CD14-positive monocyte (primary cell): Measurements from ENCODE around the gene ZNF275. TPM values are rescaled to one million over a fixed set of nuclear protein-coding genes. Genes with fewer than 3 reads are reported as not detected.

Experiments used
- DNase-seq, 3 donors: peaks; one replicate each; pipeline ENCODE4 v3.0.0-alpha.2; 2011 to 2022
- H2AFZ ChIP-seq: 2 replicates; pipeline ENCODE4 v1.6.0; 2012; ENCODE audit warnings: mild to moderate bottlenecking, low read depth, low read length, inconsistent platforms; ENCODE audit not compliant: insufficient read depth, poor library complexity, severe bottlenecking
- H3K27ac ChIP-seq, 2 donors: 1 replicate in 1 of 2; 2 replicates in 1 of 2; pipeline ENCODE4 v1.5.1; 2012 to 2013; ENCODE audit warnings: low read length in 2 of 2, control low read depth in 1 of 2, inconsistent platforms in 1 of 2, low read depth in 1 of 2, mild to moderate bottlenecking in 1 of 2
- H3K27me3 ChIP-seq, 2 donors: one replicate each; pipeline versions ENCODE4 v1.6.0 to v1.6.1; 2011 to 2013; ENCODE audit warnings: low read length in 2 of 2; ENCODE audit not compliant: control insufficient read depth in 2 of 2, insufficient read depth in 2 of 2
- H3K36me3 ChIP-seq, 2 donors: replicated peaks in 1 of 2; 1 replicate in 1 of 2; 2 replicates in 1 of 2; pipeline versions ENCODE4 v1.5.1 to v1.6.1; 2012 to 2013; ENCODE audit warnings: low read length in 2 of 2, control low read depth in 1 of 2, inconsistent platforms in 1 of 2, mild to moderate bottlenecking in 1 of 2; ENCODE audit not compliant: insufficient read depth in 2 of 2, control insufficient read depth in 1 of 2
- H3K4me1 ChIP-seq, 2 donors: 1 replicate in 1 of 2; 2 replicates in 1 of 2; pipeline versions ENCODE4 v1.5.1 to v1.6.1; 2012 to 2013; ENCODE audit warnings: low read length in 2 of 2, control low read depth in 1 of 2, inconsistent platforms in 1 of 2, mild to moderate bottlenecking in 1 of 2, moderate library complexity in 1 of 2; ENCODE audit not compliant: insufficient read depth in 2 of 2, control insufficient read depth in 1 of 2
- H3K4me2 ChIP-seq: replicated peaks from 2 replicates; pipeline ENCODE3; 2012; ENCODE audit warnings: low read length, moderate library complexity, mild to moderate bottlenecking; ENCODE audit not compliant: poor library complexity, severe bottlenecking; ENCODE audit errors: extremely low read depth
- H3K4me3 ChIP-seq, 3 experiments: fragments of 200-600 bp in 1 of 3; sonication (generic) in 1 of 3; replicated peaks in 1 of 3; 1 replicate in 2 of 3; 2 replicates in 1 of 3; pipeline ENCODE4 v1.5.1; 2011 to 2013; ENCODE audit warnings: low read length in 3 of 3, mild to moderate bottlenecking in 3 of 3, control low read depth in 2 of 3, low read depth in 2 of 3, inconsistent platforms in 1 of 3, moderate library complexity in 1 of 3
- H3K79me2 ChIP-seq: 2 replicates; pipeline ENCODE4 v1.6.0; 2012; ENCODE audit warnings: mild to moderate bottlenecking, control low read depth, inconsistent platforms, low read length, moderate library complexity; ENCODE audit not compliant: insufficient read depth
- H3K9ac ChIP-seq: 2 replicates; pipeline ENCODE4 v1.6.0; 2017; ENCODE audit warnings: low read length, mild to moderate bottlenecking; ENCODE audit not compliant: insufficient read depth, poor library complexity, severe bottlenecking
- H3K9me3 ChIP-seq, 2 donors: replicated peaks in 1 of 2; 1 replicate in 1 of 2; 2 replicates in 1 of 2; pipeline versions ENCODE4 v1.5.1 to v1.6.1; 2012 to 2013; ENCODE audit warnings: low read length in 2 of 2, control low read depth in 1 of 2; ENCODE audit not compliant: control insufficient read depth in 1 of 2, insufficient read depth in 1 of 2
- H4K20me1 ChIP-seq: 2 replicates; pipeline ENCODE4 v1.6.0; 2012; ENCODE audit warnings: mild to moderate bottlenecking, low read length, control low read depth, moderate library complexity; ENCODE audit not compliant: insufficient read depth
- H3K27ac Mint-ChIP-seq, 7 donors: one replicate each; pipeline ENCODE4 v1.8.0; 2020; ENCODE audit warnings: mild to moderate bottlenecking in 7 of 7, mixed read lengths in 7 of 7, moderate library complexity in 6 of 7, inconsistent platforms in 2 of 7
- H3K27me3 Mint-ChIP-seq, 3 donors: one replicate each; pipeline ENCODE4 v1.8.0; 2021 to 2022; ENCODE audit warnings: low read depth in 3 of 3, mild to moderate bottlenecking in 3 of 3, mixed read lengths in 3 of 3, moderate library complexity in 3 of 3, inconsistent platforms in 1 of 3
- H3K36me3 Mint-ChIP-seq, 2 donors: one replicate each; pipeline ENCODE4 v1.8.0; 2020; ENCODE audit warnings: mixed read lengths in 2 of 2, inconsistent platforms in 1 of 2, mild to moderate bottlenecking in 1 of 2
- H3K4me1 Mint-ChIP-seq: one replicate; pipeline ENCODE4 v1.8.0; 2020; ENCODE audit warnings: mild to moderate bottlenecking, mixed read lengths
- H3K4me3 Mint-ChIP-seq, 2 donors: one replicate each; pipeline ENCODE4 v1.8.0; 2020; ENCODE audit warnings: mild to moderate bottlenecking in 2 of 2, mixed read lengths in 2 of 2, moderate library complexity in 1 of 2
- H3K9me3 Mint-ChIP-seq, 7 donors: one replicate each; pipeline ENCODE4 v1.8.0; 2020 to 2022; ENCODE audit warnings: mixed read lengths in 7 of 7, mild to moderate bottlenecking in 6 of 7, moderate library complexity in 6 of 7, inconsistent platforms in 2 of 7
- CTCF ChIP-seq: fragments of 200-600 bp; IDR thresholded peaks from one replicate; pipeline ENCODE4 v1.8.0; 2022; ENCODE audit warnings: antibody characterized with exemption, mild to moderate bottlenecking
- WGBS: methylation state at CpG from one replicate; pipeline ENCODE4 v1.1.5; 2013; ENCODE audit warnings: missing lambda C conversion rate; ENCODE audit not compliant: insufficient coverage; 5-methylcytosine and 5-hydroxymethylcytosine counted together
- intact Hi-C, 2 donors: fragments of 100-400 bp; cut with micrococcal nuclease; formaldehyde crosslinking; loops; one replicate each; pipeline versions ENCODE4 v1.15.0 to v1.15.1; 2023
- polyA plus RNA-seq, 3 donors: library from polyadenylated mRNA; depleted of rRNA in 1 of 3; unstranded in 2 of 3; stranded (reverse) in 1 of 3; fragments of 300-500 nt in 2 of 3; fragments of >200 nt in 1 of 3; fragmentation: Illumina TruSeq in 2 of 3; gene quantifications; 1 replicate in 2 of 3; 2 replicates in 1 of 3; pipeline ENCODE4 v1.2.3, GENCODE V29; 2012 to 2021

ZNF275 gene
- polyA plus RNA-seq, 3 donors: 1.0 to 4.7 (median 2.1) TPM

- H3K4me3 Mint-ChIP-seq: no peak overlapping the region
- no peak overlapping the region for H3K9ac ChIP-seq
- no peak overlapping the region for H3K27ac ChIP-seq
- no peak for TF ChIP-seq CTCF
- H3K4me2 ChIP-seq: no peak overlapping the region
- H3K36me3 ChIP-seq: no peaks in the 10 kb centered on the region
- H3K4me3 ChIP-seq: no peak overlapping the region
- peaks cover 2 to 3% of the 10 kb centered on the region in 2 donors for H3K27me3 ChIP-seq
- H2AFZ ChIP-seq: no peak overlapping the region
- peaks cover 3 to 10% (median 9%) of the 10 kb centered on the region in 3 donors for H3K27me3 Mint-ChIP-seq
- H3K79me2 ChIP-seq: no peaks in the 10 kb centered on the region
- H3K4me1 Mint-ChIP-seq: no peaks in the 10 kb centered on the region
- H3K27ac Mint-ChIP-seq: peak overlapping the region in 1 of 7 donors; percentile 71
- no peaks in the 10 kb centered on the region for H4K20me1 ChIP-seq
- intact Hi-C loops: no loop called here
- H3K4me1 ChIP-seq: no peaks in the 10 kb centered on the region
- WGBS: no CpG with 5 or more reads among the region's 2 CpGs
- no peak for DNase-seq
- peaks cover 11 to 20% of the 10 kb centered on the region in 2 donors for H3K9me3 ChIP-seq
- peaks cover 4 to 24% (median 20%) of the 10 kb centered on the region in 7 donors for H3K9me3 Mint-ChIP-seq
- H3K36me3 Mint-ChIP-seq: no peaks in the 10 kb centered on the region
Observed at GRCh38 chrX:153361781-153362397, 27.9 kb downstream of the ZNF275 start.

GRCh38 chrX:153365670-153366069 lies 31.7 kb downstream of the ZNF275 start:
- Mint-ChIP-seq H3K4me3 (no peak overlapping the region), H3K9me3 (peaks cover 0 to 4% (median 0%) of the 10 kb centered on the region in 7 donors), H3K27ac (no peak overlapping the region), H3K27me3 (peaks cover 2 to 21% (median 9%) of the 10 kb centered on the region in 3 donors), H3K4me1 (no peaks in the 10 kb centered on the region), H3K36me3 (no peaks in the 10 kb centered on the region)
- TF ChIP-seq CTCF: no peak
- Histone ChIP-seq H2AFZ (no peak overlapping the region), H3K27me3 (peaks cover 3 to 6% of the 10 kb centered on the region in 2 donors), H3K9ac (no peak overlapping the region), H3K36me3 (no peaks in the 10 kb centered on the region), H3K4me3 (no peak overlapping the region), H3K4me1 (no peaks in the 10 kb centered on the region), H4K20me1 (no peaks in the 10 kb centered on the region), H3K79me2 (no peaks in the 10 kb centered on the region), H3K4me2 (no peak overlapping the region), H3K27ac (no peak overlapping the region), H3K9me3 (no peaks in the 10 kb centered on the region)
- DNase-seq: no peak
- no CpG with 5 or more reads among the region's 4 CpGs for WGBS
- intact Hi-C loops: no loop called here
